Measurements from ENCODE around the gene SLC35E4.

The SLC35E4 gene

GRCh38 chr22:30605449-30606110, 30.0 kb upstream of the SLC35E4 start:
- Histone ChIP-seq H3K36me3 (ENCODE audit: insufficient read depth) (no peaks in the 10 kb centered on the region), H3K9ac (peak overlapping the region; percentile 54; the same call in 1 of the 2 replicates), H3K4me3 (IDR thresholded peaks at IDR 0.05; ENCODE audit: insufficient read depth, low read depth, low read length) (no peak overlapping the region), H2AFZ (ENCODE audit: low read depth) (peak overlapping the region; percentile 31), H3K79me2 (ENCODE audit: insufficient read depth, low read depth) (peaks cover 5% of the 10 kb centered on the region; the same call in 1 of the 2 replicates), H3K4me1 (ENCODE audit: low read depth, poor library complexity, severe bottlenecking) (peaks cover 68% of the 10 kb centered on the region), H4K20me1 (ENCODE audit: insufficient read depth) (no peaks in the 10 kb centered on the region), H3K27me3 (ENCODE audit: insufficient read depth, low read depth) (no peaks in the 10 kb centered on the region), H3K4me2 (peak overlapping the region; percentile 81), H3K27ac (peak overlapping the region; percentile 83)
- TF ChIP-seq, protein P1, sequence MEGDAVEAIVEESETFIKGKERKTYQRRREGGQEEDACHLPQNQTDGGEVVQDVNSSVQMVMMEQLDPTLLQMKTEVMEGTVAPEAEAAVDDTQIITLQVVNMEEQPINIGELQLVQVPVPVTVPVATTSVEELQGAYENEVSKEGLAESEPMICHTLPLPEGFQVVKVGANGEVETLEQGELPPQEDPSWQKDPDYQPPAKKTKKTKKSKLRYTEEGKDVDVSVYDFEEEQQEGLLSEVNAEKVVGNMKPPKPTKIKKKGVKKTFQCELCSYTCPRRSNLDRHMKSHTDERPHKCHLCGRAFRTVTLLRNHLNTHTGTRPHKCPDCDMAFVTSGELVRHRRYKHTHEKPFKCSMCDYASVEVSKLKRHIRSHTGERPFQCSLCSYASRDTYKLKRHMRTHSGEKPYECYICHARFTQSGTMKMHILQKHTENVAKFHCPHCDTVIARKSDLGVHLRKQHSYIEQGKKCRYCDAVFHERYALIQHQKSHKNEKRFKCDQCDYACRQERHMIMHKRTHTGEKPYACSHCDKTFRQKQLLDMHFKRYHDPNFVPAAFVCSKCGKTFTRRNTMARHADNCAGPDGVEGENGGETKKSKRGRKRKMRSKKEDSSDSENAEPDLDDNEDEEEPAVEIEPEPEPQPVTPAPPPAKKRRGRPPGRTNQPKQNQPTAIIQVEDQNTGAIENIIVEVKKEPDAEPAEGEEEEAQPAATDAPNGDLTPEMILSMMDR (conservative IDR thresholded peaks at IDR 0.05; ENCODE audit: low read depth, low read length): peak; percentile 90

- H3K4me2 ChIP-seq: peak within 1 kb of the TSS; percentile 81
- TF ChIP-seq, protein P1 (conservative IDR thresholded peaks at IDR 0.05; ENCODE audit: low read depth, low read length): no peak
- H3K79me2 ChIP-seq (ENCODE audit: insufficient read depth, low read depth): peaks cover 5% of the 10 kb centered on the region; the same call in 1 of the 2 replicates
- peak within 1 kb of the TSS; percentile 83 for H3K27ac ChIP-seq
- H3K4me3 ChIP-seq (IDR thresholded peaks at IDR 0.05; ENCODE audit: insufficient read depth, low read depth, low read length): no peak within 1 kb of the TSS
- H3K9ac ChIP-seq: peak within 1 kb of the TSS; percentile 62
- no peaks in the 10 kb centered on the region for H4K20me1 ChIP-seq (ENCODE audit: insufficient read depth)
- H3K27me3 ChIP-seq (ENCODE audit: insufficient read depth, low read depth): no peaks in the 10 kb centered on the region
- H2AFZ ChIP-seq (ENCODE audit: low read depth): peak within 1 kb of the TSS; percentile 75
- no peaks in the 10 kb centered on the region for H3K36me3 ChIP-seq (ENCODE audit: insufficient read depth)
- peaks cover 72% of the 10 kb centered on the region for H3K4me1 ChIP-seq (ENCODE audit: low read depth, poor library complexity, severe bottlenecking)
Observed at GRCh38 chr22:30606455-30607299, 28.9 kb upstream of the SLC35E4 start, which contains the start of gene TCN2. TSS of gene TCN2 (plus strand) at chr22:30607174. CDS start at chr22:30607332, 158 bp downstream.

DNA sequence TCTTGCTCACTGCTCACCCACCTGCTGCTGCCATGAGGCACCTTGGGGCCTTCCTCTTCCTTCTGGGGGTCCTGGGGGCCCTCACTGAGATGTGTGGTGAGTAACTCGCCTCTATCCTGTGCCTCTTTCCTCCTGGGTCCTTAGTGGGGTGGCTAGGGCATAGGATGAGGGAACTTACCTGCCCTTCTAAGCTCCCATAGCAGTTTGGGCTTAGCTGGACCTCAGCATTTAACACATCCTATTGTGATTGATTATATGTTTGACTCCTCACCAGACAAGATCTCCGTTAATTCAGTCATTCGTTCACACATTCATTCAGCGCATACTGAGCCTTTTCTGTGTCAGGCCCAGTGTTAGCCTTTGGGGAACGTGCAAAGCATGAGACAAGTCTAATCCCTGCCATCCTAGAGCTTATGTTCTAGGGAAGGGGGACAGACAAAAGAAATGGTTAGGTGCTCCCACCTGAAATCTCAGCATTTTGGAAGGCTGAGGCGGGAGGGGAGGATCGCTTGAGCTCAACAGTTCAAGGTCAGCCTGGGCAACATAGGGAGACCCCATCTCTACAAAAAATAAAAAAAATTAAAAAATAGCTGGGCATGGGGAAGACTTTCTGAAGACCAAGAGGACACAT, 28.2 kb upstream of the SLC35E4 start:
- H4K20me1 ChIP-seq (ENCODE audit: insufficient read depth): no peaks in the 10 kb centered on the region
- H2AFZ ChIP-seq (ENCODE audit: low read depth): peak overlapping the region; percentile 75
- H3K4me3 ChIP-seq (IDR thresholded peaks at IDR 0.05; ENCODE audit: insufficient read depth, low read depth, low read length): no peak overlapping the region
- no peaks in the 10 kb centered on the region for H3K36me3 ChIP-seq (ENCODE audit: insufficient read depth)
- H3K4me1 ChIP-seq (ENCODE audit: low read depth, poor library complexity, severe bottlenecking): peaks cover 65% of the 10 kb centered on the region
- H3K4me2 ChIP-seq: peak overlapping the region; percentile 74
- H3K79me2 ChIP-seq (ENCODE audit: insufficient read depth, low read depth): peaks cover 5% of the 10 kb centered on the region; the same call in 1 of the 2 replicates
- no peaks in the 10 kb centered on the region for H3K27me3 ChIP-seq (ENCODE audit: insufficient read depth, low read depth)
- H3K9ac ChIP-seq: peak overlapping the region; percentile 62
- peak overlapping the region; percentile 83 for H3K27ac ChIP-seq
- TF ChIP-seq, protein P1 (conservative IDR thresholded peaks at IDR 0.05; ENCODE audit: low read depth, low read length): no peak

DNA sequence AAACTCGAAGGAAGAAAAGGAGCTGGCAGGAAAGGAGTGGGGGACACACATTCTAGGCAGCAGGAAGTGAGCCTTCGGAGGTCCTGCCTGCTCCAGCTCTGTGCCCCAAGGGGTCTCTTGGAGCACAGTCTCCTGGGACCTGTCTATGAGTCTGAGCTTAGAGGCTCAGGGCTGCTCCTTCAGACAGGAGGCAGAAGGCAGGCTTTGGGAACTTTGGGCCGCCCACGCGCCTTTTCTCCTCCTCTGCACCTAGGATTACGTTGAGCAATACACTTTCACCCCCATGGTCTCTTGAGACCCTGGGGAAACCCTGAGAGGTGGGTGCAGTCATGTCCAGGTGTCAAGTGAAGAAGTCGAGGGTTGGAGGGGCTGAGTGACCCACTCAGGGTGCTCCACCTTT, 27.6 kb upstream of the SLC35E4 start:
- TF ChIP-seq, protein P1 (conservative IDR thresholded peaks at IDR 0.05; ENCODE audit: low read depth, low read length): no peak
- no peaks in the 10 kb centered on the region for H4K20me1 ChIP-seq (ENCODE audit: insufficient read depth)
- peaks cover 5% of the 10 kb centered on the region; the same call in 1 of the 2 replicates for H3K79me2 ChIP-seq (ENCODE audit: insufficient read depth, low read depth)
- peak overlapping the region; percentile 74 for H3K4me2 ChIP-seq
- H2AFZ ChIP-seq (ENCODE audit: low read depth): no peak overlapping the region; the same call in 1 of the 2 replicates
- no peak overlapping the region for H3K4me3 ChIP-seq (IDR thresholded peaks at IDR 0.05; ENCODE audit: insufficient read depth, low read depth, low read length)
- H3K4me1 ChIP-seq (ENCODE audit: low read depth, poor library complexity, severe bottlenecking): peaks cover 64% of the 10 kb centered on the region
- no peaks in the 10 kb centered on the region for H3K36me3 ChIP-seq (ENCODE audit: insufficient read depth)
- H3K27me3 ChIP-seq (ENCODE audit: insufficient read depth, low read depth): no peaks in the 10 kb centered on the region
- H3K27ac ChIP-seq: peak overlapping the region; percentile 83
- peak overlapping the region; percentile 62 for H3K9ac ChIP-seq
